Liver (tissue), 9 donors: Measurements from ENCODE around the gene ACSL6. TPM values are rescaled to one million over a fixed set of nuclear protein-coding genes. Genes with fewer than 3 reads are reported as not detected.

ENCODE experiments used
- DNase-seq: peaks from one replicate; pipeline ENCODE4 v3.0.0-alpha.2; 2017; ENCODE audit warnings: low spot score
- H3K27ac ChIP-seq, 2 donors: one replicate each; pipeline ENCODE4 v1.7.0; 2013; ENCODE audit warnings: inconsistent platforms in 2 of 2, low read length in 2 of 2, control low read depth in 1 of 2, low read depth in 1 of 2, mild to moderate bottlenecking in 1 of 2
- H3K27me3 ChIP-seq, 4 donors: one replicate each; pipeline versions ENCODE4 v1.6.1 to v1.7.0; 2013; ENCODE audit warnings: low read length in 3 of 4, inconsistent platforms in 1 of 4, mild to moderate bottlenecking in 1 of 4, moderate library complexity in 1 of 4; ENCODE audit not compliant: control insufficient read depth in 4 of 4, insufficient read depth in 4 of 4
- H3K36me3 ChIP-seq, 4 donors: one replicate each; pipeline versions ENCODE4 v1.6.1 to v1.7.0; 2013; ENCODE audit warnings: low read length in 3 of 4, mild to moderate bottlenecking in 3 of 4, low read depth in 1 of 4, moderate library complexity in 1 of 4; ENCODE audit not compliant: control insufficient read depth in 4 of 4, insufficient read depth in 3 of 4
- H3K4me1 ChIP-seq, 4 donors: one replicate each; pipeline versions ENCODE4 v1.6.1 to v1.7.0; 2013; ENCODE audit warnings: low read length in 3 of 4, mild to moderate bottlenecking in 3 of 4, moderate library complexity in 1 of 4; ENCODE audit not compliant: control insufficient read depth in 4 of 4, insufficient read depth in 4 of 4
- H3K4me3 ChIP-seq, 3 donors: one replicate each; pipeline versions ENCODE4 v1.6.1 to v1.7.0; 2013; ENCODE audit warnings: low read length in 3 of 3, control low read depth in 1 of 3, low read depth in 1 of 3, mild to moderate bottlenecking in 1 of 3
- H3K9ac ChIP-seq, 2 donors: one replicate each; pipeline ENCODE4 v1.7.0; 2013; ENCODE audit warnings: low read length in 2 of 2, mild to moderate bottlenecking in 2 of 2, moderate library complexity in 2 of 2, control low read depth in 1 of 2, low read depth in 1 of 2
- H3K9me3 ChIP-seq, 4 donors: one replicate each; pipeline versions ENCODE4 v1.6.1 to v1.7.0; 2013; ENCODE audit warnings: low read length in 3 of 4; ENCODE audit not compliant: control insufficient read depth in 4 of 4
- ATF3 ChIP-seq: IDR thresholded peaks from 2 replicates; pipeline ENCODE4 v1.6.1; 2016; ENCODE audit warnings: antibody characterized with exemption
- EGR1 ChIP-seq, 2 donors: IDR thresholded peaks; 2 replicates each; pipeline ENCODE4 v1.6.1; 2016 to 2018; ENCODE audit warnings: antibody characterized with exemption in 2 of 2, low read depth in 2 of 2
- FOXA1 ChIP-seq: IDR thresholded peaks from 2 replicates; pipeline ENCODE4 v1.6.1; 2016; ENCODE audit warnings: antibody characterized with exemption
- FOXA2 ChIP-seq: IDR thresholded peaks from 2 replicates; pipeline ENCODE4 v1.6.1; 2016; ENCODE audit warnings: antibody characterized with exemption
- GABPA ChIP-seq, 2 donors: IDR thresholded peaks in 1 of 2; conservative IDR thresholded peaks in 1 of 2; 2 replicates each; pipeline ENCODE4 v1.6.1; 2016; ENCODE audit warnings: antibody characterized with exemption in 2 of 2, mild to moderate bottlenecking in 1 of 2, moderate library complexity in 1 of 2
- HNF4A ChIP-seq, 2 donors: conservative IDR thresholded peaks; 2 replicates each; pipeline ENCODE4 v1.6.1; 2016; ENCODE audit warnings: antibody characterized with exemption in 2 of 2, mild to moderate bottlenecking in 2 of 2
- HNF4G ChIP-seq: IDR thresholded peaks from 2 replicates; pipeline ENCODE4 v1.6.1; 2016; ENCODE audit warnings: antibody characterized with exemption
- JUND ChIP-seq, 2 donors: IDR thresholded peaks; 2 replicates each; pipeline ENCODE4 v1.6.1; 2016; ENCODE audit warnings: antibody characterized with exemption in 2 of 2
- MAX ChIP-seq: IDR thresholded peaks from 2 replicates; pipeline ENCODE4 v1.6.1; 2016; ENCODE audit warnings: antibody characterized with exemption
- NR2F2 ChIP-seq: IDR thresholded peaks from 2 replicates; pipeline ENCODE4 v1.6.1; 2016; ENCODE audit warnings: antibody characterized with exemption
- RAD21 ChIP-seq, 2 donors: IDR thresholded peaks; 2 replicates each; pipeline ENCODE4 v1.6.1; 2016; ENCODE audit warnings: antibody characterized with exemption in 2 of 2, mild to moderate bottlenecking in 2 of 2
- RXRA ChIP-seq, 2 donors: IDR thresholded peaks; 2 replicates each; pipeline ENCODE4 v1.6.1; 2017 to 2018; ENCODE audit warnings: antibody characterized with exemption in 2 of 2, mild to moderate bottlenecking in 1 of 2
- SP1 ChIP-seq: IDR thresholded peaks from 2 replicates; pipeline ENCODE4 v1.6.1; 2018; ENCODE audit warnings: antibody characterized with exemption, mild to moderate bottlenecking
- YY1 ChIP-seq: IDR thresholded peaks from 2 replicates; pipeline ENCODE4 v1.6.1; 2016; ENCODE audit warnings: antibody characterized with exemption, mild to moderate bottlenecking
- whole genome bisulfite sequencing: extraction: QIAGEN DNeasy Blood & Tissue Kit; methylation state at CpG from one replicate; pipeline ENCODE4 v1.1.7; 2013; 5-methylcytosine and 5-hydroxymethylcytosine counted together
- polyA plus RNA-seq, 2 donors: library from polyadenylated mRNA; stranded (reverse) in 1 of 2; unstranded in 1 of 2; fragments of 200-250 nt in 1 of 2; fragments of >200 nt in 1 of 2; fragmentation: Nextera tagmentation in 1 of 2; extraction: Ambion mirVana in 1 of 2; gene quantifications; one replicate each; pipeline versions ENCODE4 v1.2.1 to v1.2.3, GENCODE V29; 2013 to 2015
- total RNA-seq, 2 donors: library from RNA; depleted of rRNA; stranded (reverse); fragments of >200 nt; gene quantifications; one replicate each; pipeline ENCODE4 v1.2.3, GENCODE V29; 2014
- donor health status: healthy.
- donor health status: healthy.
- donor health status: healthy.
- donor health status: healthy.
- donor health status: healthy.

Gene ACSL6
- total and polyA plus RNA-seq, 4 donors, result 0.89 to 129 (median 4.6) TPM

GRCh38 chr5:132032196-132032595 is 20.7 kb upstream of the ACSL6 start:
- Histone ChIP-seq H3K9me3 (peaks cover 0 to 11% (median 0%) of the 10 kb centered on the region in 4 donors), H3K4me1 (no peaks in the 10 kb centered on the region), H3K27me3 (no peaks in the 10 kb centered on the region), H3K27ac (no peak overlapping the region), H3K36me3 (no peaks in the 10 kb centered on the region), H3K9ac (no peak overlapping the region), H3K4me3 (no peak overlapping the region)
- DNase-seq, result no peak
- TF ChIP-seq EGR1 (IDR thresholded peaks at IDR 0.05; ENCODE audit: low read depth in 2 of 2) (no peak), HNF4A (conservative IDR thresholded peaks at IDR 0.05) (no peak), JUND (IDR thresholded peaks at IDR 0.05) (no peak), NR2F2 (no peak), ATF3 (no peak), YY1 (no peak), SP1 (no peak), RXRA (IDR thresholded peaks at IDR 0.05) (no peak), HNF4G (no peak), MAX (no peak)

GRCh38 chr5:132030610-132031009 is 19.2 kb upstream of the ACSL6 start:
- no peak for TF ChIP-seq FOXA2
- no peak for TF ChIP-seq HNF4G
- no peak for TF ChIP-seq HNF4A (conservative IDR thresholded peaks at IDR 0.05)
- TF ChIP-seq EGR1 (IDR thresholded peaks at IDR 0.05; ENCODE audit: low read depth in 2 of 2), result no peak
- WGBS, result 98% methylated on average over 2 of the region's 2 CpGs
- Histone ChIP-seq H3K36me3 (no peaks in the 10 kb centered on the region), H3K9ac (no peak overlapping the region), H3K4me3 (no peak overlapping the region), H3K27ac (no peak overlapping the region), H3K4me1 (no peaks in the 10 kb centered on the region), H3K9me3 (peaks cover 0 to 11% (median 0%) of the 10 kb centered on the region in 4 donors), H3K27me3 (no peaks in the 10 kb centered on the region)
- DNase-seq, result no peak

- H3K4me1 ChIP-seq, result no peaks in the 10 kb centered on the region
- no peak for DNase-seq
- H3K4me3 ChIP-seq, result no peak overlapping the region
- no peaks in the 10 kb centered on the region for H3K27me3 ChIP-seq
- TF ChIP-seq GABPA (IDR thresholded peaks at IDR 0.05 in 1 of 2, conservative IDR thresholded peaks at IDR 0.05 in 1 of 2), result no peak
- TF ChIP-seq ATF3, result no peak
- TF ChIP-seq EGR1 (IDR thresholded peaks at IDR 0.05; ENCODE audit: low read depth in 2 of 2), result no peak
- H3K9ac ChIP-seq, result no peak overlapping the region
- H3K36me3 ChIP-seq, result no peaks in the 10 kb centered on the region
- H3K9me3 ChIP-seq, result peaks cover 0 to 11% (median 0%) of the 10 kb centered on the region in 4 donors
- WGBS, result 81% methylated on average over 4 of the region's 4 CpGs
- H3K27ac ChIP-seq, result no peak overlapping the region
Measured at GRCh38 chr5:132029609-132030330, 18.3 kb upstream of the ACSL6 start.

- no peak for DNase-seq
- TF ChIP-seq FOXA1, result no peak
- TF ChIP-seq RAD21 (IDR thresholded peaks at IDR 0.05), result no peak
- TF ChIP-seq EGR1 (IDR thresholded peaks at IDR 0.05; ENCODE audit: low read depth in 2 of 2), result no peak
- TF ChIP-seq JUND (IDR thresholded peaks at IDR 0.05), result no peak
- WGBS, result 79% methylated on average over 2 of the region's 2 CpGs
Measured at GRCh38 chr5:132027027-132027426, 15.6 kb upstream of the ACSL6 start.

More at GRCh38 chr5:132027027-132027426, 15.6 kb upstream of the ACSL6 start:
- H3K27ac ChIP-seq, result no peak overlapping the region
- H3K4me3 ChIP-seq, result no peak overlapping the region
- H3K4me1 ChIP-seq, result no peaks in the 10 kb centered on the region
- no peaks in the 10 kb centered on the region for H3K27me3 ChIP-seq
- no peak overlapping the region for H3K9ac ChIP-seq
- no peaks in the 10 kb centered on the region for H3K9me3 ChIP-seq
- no peaks in the 10 kb centered on the region for H3K36me3 ChIP-seq
